Fibroblast of skin of back (primary cell): ENCODE data around the gene GOLGA6L7. TPM values are rescaled to one million over a fixed set of nuclear protein-coding genes. Genes with fewer than 3 reads are reported as not detected.
"Not testable (repeated sequence)": the region's sequence is repeated elsewhere in the genome, so short reads cannot be mapped to it uniquely, and the experiment has no call there.

Source experiments
- DNase-seq: peaks from one replicate; pipeline ENCODE4 v3.0.0-alpha.2; 2013
- polyA plus RNA-seq, 2 experiments: library from polyadenylated mRNA; unstranded; fragments of 120-200 nt; gene quantifications; one replicate each; pipeline ENCODE4 v1.2.1, GENCODE V29; 2013; ENCODE audit not compliant: insufficient read length in 2 of 2

Gene GOLGA6L7, protein sequence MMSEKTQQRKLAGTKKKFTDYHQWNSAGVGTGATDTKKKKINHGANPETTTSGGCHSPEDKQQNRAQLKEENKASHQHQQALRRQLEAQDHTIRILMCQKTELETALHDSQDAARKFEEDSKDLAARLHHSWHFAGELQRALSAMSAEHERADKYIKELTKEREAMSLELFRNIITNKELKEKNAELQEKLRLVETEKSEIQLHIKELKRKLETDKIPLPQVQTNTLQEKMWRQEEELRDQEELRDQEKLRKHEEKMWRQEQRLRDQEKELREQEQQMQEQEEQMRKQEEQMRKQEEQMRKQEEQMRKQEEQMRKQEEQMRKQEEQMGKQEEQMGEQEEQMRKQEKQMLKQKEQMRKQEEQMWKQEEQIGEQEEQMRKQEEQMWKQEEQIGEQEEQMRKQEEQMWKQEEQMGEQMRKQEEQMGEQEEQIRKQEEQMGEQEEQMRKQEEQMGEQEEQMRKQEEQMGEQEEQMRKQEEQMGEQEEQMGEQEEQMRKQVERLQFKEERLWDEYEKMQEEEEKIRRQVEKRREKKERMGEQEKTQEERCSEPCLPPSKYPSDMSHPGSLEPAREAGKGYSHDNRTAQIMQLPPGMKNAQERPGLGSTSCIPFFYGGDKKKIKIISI
- polyA plus RNA-seq (2013, experiment 1 of 2; ENCODE audit: insufficient read length) = not detected
- polyA plus RNA-seq (2013, experiment 2 of 2; ENCODE audit: insufficient read length) = not detected

DNA sequence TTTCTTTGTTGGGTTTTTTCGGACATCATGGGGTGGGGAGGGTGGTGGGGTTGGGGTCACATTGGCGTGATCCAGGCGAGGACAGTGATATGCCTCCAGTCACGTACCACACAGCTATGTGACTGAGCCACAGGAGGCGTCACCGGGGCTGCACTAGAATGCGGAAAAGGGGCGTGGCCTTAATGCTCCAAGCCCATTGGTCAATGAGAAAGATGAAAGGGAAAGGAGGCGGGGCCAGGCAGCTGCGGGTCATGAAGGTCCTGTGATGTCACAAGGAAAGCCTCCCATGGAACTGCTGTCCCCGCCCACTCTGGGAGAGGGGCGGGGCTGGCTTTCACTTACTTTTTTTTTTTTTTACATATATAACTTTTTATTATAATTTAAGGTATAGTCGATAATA is at the start of gene GOLGA6L7:
Gene GOLGA6L7, minus strand, starts transcription at position 124 of the 400 bp plus-strand sequence. Its CDS starts 95 bp downstream, at position 29.
- DNase-seq = not testable (repeated sequence)

- no peak for DNase-seq
Observed at GRCh38 chr15:28897861-28898585, 49.6 kb upstream of the GOLGA6L7 start.

GRCh38 chr15:28896951-28897350 is 48.5 kb upstream of the GOLGA6L7 start:
- peak; percentile 95 for DNase-seq

- DNase-seq = no peak
Observed at GRCh38 chr15:28895566-28895965, 47.1 kb upstream of the GOLGA6L7 start.

GRCh38 chr15:28895146-28895545 is 46.7 kb upstream of the GOLGA6L7 start:
- no peak for DNase-seq

DNA sequence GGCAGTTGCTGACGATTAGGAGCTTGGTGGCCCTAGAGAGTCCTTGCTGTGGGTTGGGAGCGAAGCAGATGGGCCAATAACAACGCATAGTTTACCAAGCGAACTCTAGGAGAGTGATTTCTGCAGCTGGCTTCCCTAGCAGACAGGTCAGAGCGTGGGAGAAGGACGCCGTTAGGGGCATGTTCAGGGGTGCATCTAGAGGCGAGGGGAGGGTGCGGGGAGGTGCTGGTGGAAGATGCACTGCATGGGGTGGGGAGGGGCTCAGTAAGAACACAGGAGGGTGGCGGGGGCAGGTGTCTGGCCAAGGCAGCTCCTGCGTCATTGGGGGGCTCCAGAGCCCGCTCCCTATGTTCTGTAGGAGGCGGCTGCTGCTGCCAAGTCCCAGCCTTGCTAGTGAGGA is 46.2 kb upstream of the GOLGA6L7 start:
- no peak for DNase-seq

- peak; percentile 35 for DNase-seq
Observed at GRCh38 chr15:28892789-28893610, 44.6 kb upstream of the GOLGA6L7 start.

GRCh38 chr15:28891588-28891987 is 43.1 kb upstream of the GOLGA6L7 start:
- peak; percentile 44 for DNase-seq

DNA sequence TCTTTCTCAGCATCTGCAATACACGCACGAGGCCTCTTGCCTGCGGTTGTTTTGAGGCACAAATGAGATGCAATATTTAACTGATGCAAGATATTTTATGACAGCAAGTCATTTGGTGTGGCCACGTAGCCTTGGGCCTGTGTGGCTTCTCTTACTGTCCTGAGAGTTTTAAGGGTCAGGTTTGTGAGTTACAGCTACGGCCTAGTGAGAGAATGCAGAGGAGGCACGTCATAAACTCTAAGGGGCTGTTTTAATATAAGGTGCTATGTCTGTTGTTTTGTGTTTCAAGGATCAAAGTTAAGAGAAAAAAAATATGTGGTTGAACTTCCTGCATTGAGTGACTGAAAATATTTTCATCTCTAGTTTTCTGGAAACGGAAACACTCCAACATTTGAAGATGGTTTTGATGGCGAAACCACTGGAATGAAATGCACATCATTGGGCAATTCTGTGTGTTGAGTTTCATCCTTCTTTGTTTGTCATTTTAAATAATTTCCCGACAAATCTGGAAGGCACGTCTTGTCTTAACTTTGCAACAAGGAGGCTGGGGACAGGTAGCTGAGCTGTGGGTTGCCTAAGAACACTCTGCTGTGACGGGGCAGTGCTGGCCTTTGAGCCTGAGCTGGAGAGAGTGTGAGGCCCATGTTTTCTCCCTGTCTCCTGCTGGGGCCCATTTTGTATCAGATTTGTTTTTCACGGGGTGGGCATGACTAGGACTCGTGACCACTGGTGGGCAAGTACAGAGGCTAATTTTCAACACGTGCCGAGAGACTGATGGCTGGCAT is 42.5 kb upstream of the GOLGA6L7 start:
- no peak for DNase-seq

GRCh38 chr15:28890291-28890690 is 41.8 kb upstream of the GOLGA6L7 start:
- not testable (repeated sequence) for DNase-seq

GRCh38 chr15:28889871-28890270 is 41.4 kb upstream of the GOLGA6L7 start:
- DNase-seq = not testable (repeated sequence)

DNA sequence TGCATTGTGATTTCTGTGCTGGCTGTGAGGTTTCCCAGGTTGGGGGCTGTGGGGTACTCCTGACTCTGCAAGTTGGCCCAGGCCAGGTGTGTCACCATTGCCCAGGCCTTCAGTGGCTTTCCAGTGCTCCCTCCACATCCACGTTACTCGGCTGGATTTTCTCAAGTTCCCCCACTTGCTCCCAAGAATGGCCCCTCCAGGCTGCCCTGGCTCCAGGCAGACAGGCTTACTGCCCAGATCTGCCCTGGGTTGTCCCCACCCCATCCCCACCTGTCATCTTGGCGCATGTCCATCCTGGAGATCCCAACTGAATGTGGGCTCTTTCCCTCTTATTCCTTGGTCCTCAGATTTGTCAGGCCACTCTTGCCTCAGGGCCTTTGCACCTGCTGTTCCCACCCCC is 40.9 kb upstream of the GOLGA6L7 start:
- DNase-seq = no peak

DNA sequence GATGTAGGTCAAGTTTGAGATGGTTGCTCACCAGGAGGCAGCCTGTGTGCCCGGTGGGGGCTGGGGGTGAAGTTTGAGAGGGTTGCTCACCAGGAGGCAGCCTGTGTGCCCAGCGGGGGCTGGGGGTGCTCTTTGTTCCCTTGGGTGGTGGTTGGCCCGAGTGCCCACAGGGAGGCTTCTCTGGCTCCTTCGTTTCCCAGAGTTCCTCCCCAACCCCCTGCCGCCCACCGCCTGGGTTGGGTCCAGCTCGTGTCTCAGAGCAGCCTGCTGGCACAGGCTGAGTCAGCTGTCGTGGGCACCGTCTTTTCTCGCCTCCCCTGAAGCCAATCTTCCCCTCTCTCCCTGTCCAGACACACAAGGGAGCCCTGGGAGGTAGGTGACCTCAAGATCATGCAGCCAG is 40.5 kb upstream of the GOLGA6L7 start:
- no peak for DNase-seq

- no peak for DNase-seq
Observed at GRCh38 chr15:28888302-28888894, 40.0 kb upstream of the GOLGA6L7 start.

- DNase-seq = no peak
Observed at GRCh38 chr15:28887339-28888174, 39.1 kb upstream of the GOLGA6L7 start.

GRCh38 chr15:28886431-28887338 is 38.2 kb upstream of the GOLGA6L7 start:
- DNase-seq = no peak

DNA sequence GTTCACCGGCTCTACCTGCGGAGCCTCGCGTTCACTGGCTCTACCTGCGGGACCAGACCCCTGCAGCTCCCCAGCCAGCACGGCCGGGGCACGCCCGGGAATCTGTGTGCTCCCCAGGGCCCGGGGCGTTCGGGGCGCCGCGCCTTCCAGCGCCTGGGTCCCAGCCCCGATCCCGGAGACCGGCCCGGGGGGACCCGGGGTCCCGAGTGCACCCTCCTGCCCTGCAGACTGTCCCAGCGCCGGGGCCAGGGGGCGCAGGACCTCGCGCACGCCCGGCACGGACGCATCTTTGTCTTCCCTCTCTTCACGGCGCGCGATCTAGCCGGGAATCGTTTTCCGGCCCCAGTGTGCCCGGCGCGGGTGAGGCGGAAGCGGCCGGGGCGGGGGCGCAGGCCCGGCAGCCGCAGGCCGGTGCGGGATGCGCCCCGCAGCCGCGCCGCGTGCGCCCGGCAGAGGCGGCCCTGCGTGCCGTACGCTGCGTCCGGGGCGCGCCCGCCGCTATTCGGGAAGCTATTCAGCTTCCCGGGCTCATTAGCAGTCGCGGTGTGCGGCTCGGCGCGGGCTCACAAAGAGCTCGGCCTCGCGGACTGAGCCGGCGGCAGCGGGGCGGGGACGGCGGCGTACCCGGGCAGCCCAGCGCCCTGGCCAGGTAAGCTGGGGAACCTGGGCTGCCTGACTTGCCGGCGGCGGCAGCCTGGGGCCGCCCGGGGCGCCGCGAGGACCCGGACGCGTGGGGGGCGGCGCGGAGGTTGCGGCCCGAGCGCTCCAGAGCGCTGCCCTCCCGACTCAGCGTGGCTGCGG is 37.4 kb upstream of the GOLGA6L7 start, which contains the start of gene APBA2:
Gene APBA2, plus strand, starts transcription at position 345 of the 801 bp plus-strand sequence. CDS start 167,911 bp downstream, outside the sequence.
- peak; percentile 53 for DNase-seq

GRCh38 chr15:28885128-28885629 is 36.7 kb upstream of the GOLGA6L7 start:
- no peak for DNase-seq
